ENCODE results near the gene CR1.

CR1 gene

GRCh38 chr1:207495801-207496792 is at the start of gene CR1:
Gene CR1, plus strand, starts transcription at chr1:207496157. Its CDS starts 111 bp downstream, at chr1:207496268.
- TF ChIP-seq POLR2A (IDR thresholded peaks at IDR 0.05; ENCODE audit: low read depth, low read length): no peak
- DNase-seq (ENCODE audit: insufficient read length, low spot score) (no peak), FAIRE-seq (no peak)

GRCh38 chr1:207453710-207454045 is 42.3 kb upstream of the CR1 start:
- DNase-seq (ENCODE audit: insufficient read length, low spot score) (no peak), FAIRE-seq (no peak)
- TF ChIP-seq POLR2A (IDR thresholded peaks at IDR 0.05; ENCODE audit: low read depth, low read length): no peak

DNA sequence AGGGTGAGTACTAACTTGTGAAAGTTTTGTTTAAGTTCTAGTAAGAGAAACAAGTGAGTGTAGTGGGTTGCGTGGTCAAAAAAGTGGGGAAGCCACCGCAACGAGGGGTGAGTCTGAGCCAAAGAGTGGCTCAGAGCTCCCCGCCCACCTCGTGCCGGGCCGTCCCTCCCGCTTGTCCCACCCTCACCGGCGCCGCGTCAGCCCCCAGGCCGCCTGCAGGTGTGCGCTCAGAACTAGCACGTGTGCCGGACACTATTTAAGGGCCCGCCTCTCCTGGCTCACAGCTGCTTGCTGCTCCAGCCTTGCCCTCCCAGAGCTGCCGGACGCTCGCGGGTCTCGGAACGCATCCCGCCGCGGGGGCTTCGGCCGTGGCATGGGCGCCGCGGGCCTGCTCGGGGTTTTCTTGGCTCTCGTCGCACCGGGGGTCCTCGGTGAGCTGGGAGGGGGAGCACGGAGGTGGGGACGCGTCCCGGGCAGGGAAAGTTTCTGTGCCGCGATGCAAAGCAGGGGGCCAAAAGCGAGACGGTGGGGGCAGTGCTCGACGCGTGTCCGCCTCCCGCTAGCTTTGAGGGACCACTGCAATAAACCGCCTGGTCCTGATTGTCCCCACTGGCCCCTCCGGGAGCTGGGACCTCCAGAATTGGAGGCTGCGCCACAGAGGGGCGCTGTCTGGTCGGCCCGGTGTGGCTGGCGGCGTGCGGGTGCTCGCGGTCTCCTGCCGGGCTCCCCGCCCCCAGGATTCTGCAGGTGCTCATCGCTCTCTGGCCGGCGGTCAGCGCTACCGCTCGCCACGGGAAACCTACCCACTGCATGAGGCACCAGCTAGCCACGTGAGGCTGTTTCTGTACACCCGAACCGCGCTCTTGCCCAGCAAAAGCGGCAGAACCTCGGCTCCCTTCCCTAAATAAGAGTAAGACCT is 41.7 kb upstream of the CR1 start, which contains the start of gene CR2:
TSS of gene CR2 (plus strand) at position 283 of the 919 bp plus-strand sequence. CDS start at position 374, 91 bp downstream.
- TF ChIP-seq POLR2A (IDR thresholded peaks at IDR 0.05; ENCODE audit: low read depth, low read length): no peak
- FAIRE-seq (no peak), DNase-seq (ENCODE audit: insufficient read length, low spot score) (no peak)

DNA sequence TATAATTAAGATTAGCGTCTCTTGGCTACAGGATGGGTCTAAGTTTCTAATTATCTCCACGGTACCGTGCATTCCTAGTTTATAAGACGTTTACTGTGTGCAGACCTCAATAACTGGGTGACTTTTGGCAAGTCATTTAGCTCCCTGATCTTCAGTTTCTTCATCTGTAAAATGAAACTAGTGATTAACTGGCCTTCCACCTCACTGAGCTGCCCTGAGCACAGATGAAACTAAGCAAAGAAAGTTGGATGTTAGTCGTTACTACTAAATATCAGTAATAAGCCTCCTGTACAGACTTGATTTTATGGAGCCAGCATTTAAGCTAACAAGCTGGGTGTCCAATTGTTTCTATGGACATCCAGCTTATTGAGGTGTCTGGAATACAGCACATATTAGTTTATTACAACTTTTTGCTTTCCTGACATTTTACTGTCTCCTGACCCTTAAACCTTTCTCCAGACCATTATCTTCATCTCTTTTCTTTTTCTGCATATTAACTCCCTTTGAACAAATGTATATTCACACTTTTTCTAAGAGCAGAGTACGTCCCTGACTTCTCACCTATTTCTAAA is 40.7 kb upstream of the CR1 start:
- TF ChIP-seq POLR2A (IDR thresholded peaks at IDR 0.05; ENCODE audit: low read depth, low read length): no peak
- DNase-seq (ENCODE audit: insufficient read length, low spot score) (no peak), FAIRE-seq (no peak)

DNA sequence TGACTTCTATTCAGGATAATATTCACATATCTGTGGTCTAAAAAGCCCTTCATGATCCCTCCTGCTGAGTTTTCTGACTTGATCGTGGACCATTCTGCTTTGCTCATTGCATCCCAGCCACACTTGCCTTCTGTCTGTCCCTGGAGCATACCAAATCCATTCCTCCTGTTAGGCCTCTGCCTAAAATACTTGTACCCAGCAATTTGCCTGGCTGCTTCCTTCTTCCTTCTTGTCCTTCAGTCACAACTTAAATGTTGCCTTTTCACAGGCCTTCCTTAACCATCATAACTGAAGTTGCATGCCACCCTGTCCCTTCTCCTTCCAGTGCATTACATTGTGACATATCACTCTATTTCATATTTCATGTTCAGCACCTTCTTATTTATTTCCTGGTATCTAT is 37.5 kb upstream of the CR1 start:
- TF ChIP-seq POLR2A (IDR thresholded peaks at IDR 0.05; ENCODE audit: low read depth, low read length): no peak
- FAIRE-seq (no peak), DNase-seq (ENCODE audit: insufficient read length, low spot score) (no peak)

DNA sequence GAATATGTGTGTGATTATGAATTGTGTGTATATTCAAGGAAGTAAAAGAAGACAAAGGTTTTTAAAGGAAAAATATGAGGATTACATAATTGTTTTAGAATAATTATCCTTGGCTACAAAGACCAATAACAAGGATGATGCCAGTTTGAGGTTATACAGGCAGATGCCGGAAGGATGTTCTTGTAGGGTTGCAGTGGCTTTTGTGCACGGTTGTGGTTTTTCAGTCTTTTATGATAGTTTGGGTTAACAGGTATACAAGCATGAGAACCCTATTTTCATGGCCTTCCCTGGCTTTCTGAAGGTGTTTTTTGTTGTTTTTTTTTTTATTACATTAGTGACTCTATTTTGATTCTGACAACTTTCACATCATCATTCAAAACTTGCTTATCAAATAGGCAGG is 36.9 kb upstream of the CR1 start:
- FAIRE-seq: no peak
- DNase-seq (ENCODE audit: insufficient read length, low spot score): no peak
- no peak for TF ChIP-seq POLR2A (IDR thresholded peaks at IDR 0.05; ENCODE audit: low read depth, low read length)

GRCh38 chr1:207461649-207462048 is 34.3 kb upstream of the CR1 start:
- DNase-seq (ENCODE audit: insufficient read length, low spot score) (no peak), FAIRE-seq (no peak)
- TF ChIP-seq POLR2A (IDR thresholded peaks at IDR 0.05; ENCODE audit: low read depth, low read length): no peak

GRCh38 chr1:207462535-207462934 is 33.4 kb upstream of the CR1 start:
- DNase-seq (ENCODE audit: insufficient read length, low spot score) (no peak), FAIRE-seq (no peak)
- no peak for TF ChIP-seq POLR2A (IDR thresholded peaks at IDR 0.05; ENCODE audit: low read depth, low read length)

GRCh38 chr1:207463021-207463420 is 32.9 kb upstream of the CR1 start:
- DNase-seq (ENCODE audit: insufficient read length, low spot score) (no peak), FAIRE-seq (no peak)
- no peak for TF ChIP-seq POLR2A (IDR thresholded peaks at IDR 0.05; ENCODE audit: low read depth, low read length)

GRCh38 chr1:207463571-207463970 is 32.4 kb upstream of the CR1 start:
- TF ChIP-seq POLR2A (IDR thresholded peaks at IDR 0.05; ENCODE audit: low read depth, low read length): no peak
- DNase-seq (ENCODE audit: insufficient read length, low spot score) (no peak), FAIRE-seq (no peak)

DNA sequence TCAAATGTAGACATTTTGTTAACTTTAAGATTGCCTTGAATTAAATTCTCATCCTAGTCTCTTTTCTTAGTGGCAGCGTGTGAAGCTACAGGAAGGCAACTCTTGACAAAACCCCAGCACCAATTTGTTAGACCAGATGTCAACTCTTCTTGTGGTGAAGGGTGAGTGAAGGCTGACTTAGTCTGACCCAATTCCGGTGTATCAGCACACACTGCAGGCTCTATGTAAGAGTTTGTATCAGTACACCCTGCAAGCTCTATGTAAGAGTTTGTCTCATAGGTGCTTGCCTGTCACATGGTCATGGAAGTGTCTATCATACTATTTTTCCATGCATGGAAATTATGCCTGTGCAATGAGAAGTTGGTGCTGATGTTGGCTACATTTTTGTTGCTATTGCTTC is 25.0 kb upstream of the CR1 start:
- no peak for TF ChIP-seq POLR2A (IDR thresholded peaks at IDR 0.05; ENCODE audit: low read depth, low read length)
- FAIRE-seq (no peak), DNase-seq (ENCODE audit: insufficient read length, low spot score) (no peak)

GRCh38 chr1:207474210-207474609 is 21.7 kb upstream of the CR1 start:
- FAIRE-seq: no peak
- no peak for TF ChIP-seq POLR2A (IDR thresholded peaks at IDR 0.05; ENCODE audit: low read depth, low read length)
- DNase-seq (ENCODE audit: insufficient read length, low spot score): no peak

DNA sequence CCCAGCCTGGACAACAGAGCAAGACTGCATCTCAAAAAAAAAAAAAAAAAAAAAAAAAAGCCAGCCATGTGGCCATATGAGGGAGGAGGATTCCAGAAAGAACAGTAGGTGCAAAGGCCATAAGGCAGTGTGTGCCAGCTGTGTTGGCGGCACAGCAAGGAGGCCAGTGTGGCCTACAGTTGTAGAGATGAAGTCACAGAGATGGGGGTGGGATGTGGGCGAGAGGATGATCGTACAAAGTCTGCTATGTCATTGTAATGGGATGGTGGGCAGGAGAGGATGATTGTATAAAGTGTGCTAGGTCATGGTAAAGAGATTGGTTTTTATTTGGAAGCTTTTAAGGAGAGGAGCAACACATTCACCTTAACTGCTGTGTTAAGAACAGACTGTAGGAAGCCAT is 9.8 kb upstream of the CR1 start:
- FAIRE-seq: no peak
- no peak for TF ChIP-seq POLR2A (IDR thresholded peaks at IDR 0.05; ENCODE audit: low read depth, low read length)
- no peak for DNase-seq (ENCODE audit: insufficient read length, low spot score)

DNA sequence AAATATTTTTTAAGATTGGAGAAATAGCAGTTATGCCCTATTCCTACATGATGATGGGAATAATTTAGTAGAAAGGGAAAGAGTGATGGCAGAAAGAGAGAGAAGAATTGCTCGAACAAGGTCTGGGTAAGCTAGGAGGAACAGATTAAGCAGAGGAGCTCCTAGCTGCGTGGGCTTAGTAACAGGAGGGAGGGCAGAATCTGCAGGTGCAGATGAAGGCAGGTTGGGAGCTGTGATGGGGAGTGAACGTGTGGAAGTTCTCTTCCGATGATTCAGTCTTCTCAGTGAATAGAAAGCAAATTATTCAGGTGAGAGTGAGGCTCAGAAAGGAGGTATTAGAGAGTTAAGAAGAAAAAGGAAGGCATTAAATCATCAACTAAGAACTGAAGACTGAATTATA is 8.3 kb upstream of the CR1 start:
- TF ChIP-seq POLR2A (IDR thresholded peaks at IDR 0.05; ENCODE audit: low read depth, low read length): no peak
- no peak for DNase-seq (ENCODE audit: insufficient read length, low spot score)
- FAIRE-seq: no peak
